ENCODE data around the gene KDM2A.
"Not testable (repeated sequence)": the region's sequence is repeated elsewhere in the genome, so short reads cannot be mapped to it uniquely, and the experiment has no call there.

KDM2A gene

GRCh38 chr11:67174311-67174710 is 55.2 kb downstream of the KDM2A start:
- DNase-seq, result no peak

GRCh38 chr11:67177399-67178281 is 58.6 kb downstream of the KDM2A start:
- DNase-seq, result no peak

DNA sequence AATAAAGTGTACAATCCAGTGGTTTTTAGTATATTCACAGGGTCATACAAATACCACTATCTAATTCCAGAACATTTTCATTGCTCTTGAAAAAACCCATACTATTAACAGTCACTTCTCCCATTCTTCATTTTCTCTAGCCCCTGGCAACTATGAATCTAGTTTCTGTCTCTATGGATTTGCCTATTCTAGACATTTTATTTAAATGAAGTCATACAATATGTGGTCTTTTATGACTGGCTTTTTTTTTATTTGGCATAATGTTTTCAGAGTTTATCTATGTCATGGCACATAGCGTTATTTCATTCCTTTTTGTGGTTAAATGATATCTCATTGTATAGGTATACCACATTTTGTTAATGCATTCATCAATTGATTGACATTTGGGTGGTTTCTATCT is 59.4 kb downstream of the KDM2A start:
- DNase-seq, result no peak

DNA sequence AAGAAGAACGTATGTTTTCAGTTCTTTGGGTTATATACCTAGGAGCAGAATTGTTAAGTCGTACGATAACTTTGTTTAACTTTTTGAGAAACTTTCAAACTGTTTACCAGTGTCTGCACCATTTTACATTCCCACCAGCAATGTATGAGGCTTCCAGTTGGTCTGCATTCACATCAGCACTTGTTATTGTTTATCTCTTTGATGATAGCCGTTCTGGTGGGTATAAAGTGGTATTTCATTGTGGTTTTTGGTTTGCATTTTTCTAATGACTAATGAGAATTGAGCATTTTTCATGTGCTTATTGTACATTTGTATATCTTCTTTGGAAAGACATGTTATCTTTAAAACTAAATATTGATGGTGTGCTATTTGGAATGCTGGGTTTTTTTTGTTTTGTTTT is 59.8 kb downstream of the KDM2A start:
- DNase-seq, result no peak

DNA sequence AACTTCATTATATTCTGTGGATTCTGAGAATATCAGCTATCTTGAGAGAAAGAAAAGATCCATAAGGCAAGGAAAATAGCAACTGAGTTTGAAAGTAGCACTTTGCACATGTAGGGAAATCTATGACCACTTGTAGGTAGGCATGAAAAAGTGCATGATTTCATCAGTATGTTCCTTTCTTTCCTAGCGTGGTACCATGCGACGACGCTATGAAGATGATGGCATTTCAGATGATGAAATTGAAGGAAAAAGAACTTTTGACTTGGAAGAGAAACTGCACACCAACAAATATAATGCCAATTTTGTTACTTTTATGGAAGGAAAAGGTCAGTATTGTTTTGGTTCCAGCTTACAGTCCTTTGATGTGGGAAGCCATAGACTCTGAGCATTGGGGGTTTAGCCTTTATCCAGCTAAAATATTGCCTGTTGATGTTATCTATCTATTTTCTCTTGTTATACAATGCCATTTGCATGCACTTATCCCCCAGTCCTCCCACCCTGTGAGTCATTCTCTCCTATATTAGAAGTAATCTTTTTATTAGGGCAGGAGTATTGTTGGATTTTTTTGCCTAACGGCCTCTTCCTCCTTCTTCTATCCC is 60.9 kb downstream of the KDM2A start:
- DNase-seq, result no peak

DNA sequence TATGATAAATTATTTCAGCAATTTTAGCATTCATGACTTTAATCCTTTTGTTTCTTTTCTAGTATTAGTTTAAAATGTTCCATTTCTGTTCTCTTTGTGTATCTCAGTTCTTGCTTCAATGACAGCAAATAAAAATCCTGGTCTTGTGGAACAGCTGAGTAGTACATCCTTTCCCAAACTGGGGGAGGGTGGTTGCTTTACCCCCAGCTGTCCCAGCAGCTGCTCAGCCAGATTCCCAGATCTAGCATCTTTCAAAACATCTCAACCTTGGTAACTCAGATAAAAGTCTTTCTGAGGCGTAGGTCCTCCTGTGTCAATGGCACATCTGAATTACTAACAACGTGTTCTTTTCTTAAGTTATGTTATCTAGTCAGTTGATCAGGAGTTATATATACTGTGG is 75.0 kb downstream of the KDM2A start:
- no peak for DNase-seq

- DNase-seq, result no peak
Observed at GRCh38 chr11:67195971-67196456, 77.0 kb downstream of the KDM2A start.

DNA sequence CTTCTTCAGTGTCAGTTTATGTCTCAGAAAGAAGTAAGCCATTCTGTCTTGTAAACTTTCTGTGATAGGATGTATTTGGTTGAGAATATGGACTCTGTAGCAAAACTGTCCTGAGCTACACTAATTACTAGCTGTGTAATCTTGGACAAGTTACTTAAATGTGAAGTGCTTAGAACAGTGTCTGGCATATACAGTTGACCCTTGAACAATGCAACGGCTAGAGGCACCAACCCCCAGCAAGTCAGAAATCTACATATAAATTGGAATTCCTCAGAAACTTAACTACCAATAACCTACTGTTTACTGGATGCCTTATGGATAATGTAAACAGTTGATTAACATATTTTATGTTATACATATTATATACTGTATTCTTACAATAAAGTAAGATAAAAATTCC is 78.5 kb downstream of the KDM2A start:
- DNase-seq, result no peak

- DNase-seq, result not testable (repeated sequence)
Observed at GRCh38 chr11:67198781-67199180, 79.7 kb downstream of the KDM2A start.

DNA sequence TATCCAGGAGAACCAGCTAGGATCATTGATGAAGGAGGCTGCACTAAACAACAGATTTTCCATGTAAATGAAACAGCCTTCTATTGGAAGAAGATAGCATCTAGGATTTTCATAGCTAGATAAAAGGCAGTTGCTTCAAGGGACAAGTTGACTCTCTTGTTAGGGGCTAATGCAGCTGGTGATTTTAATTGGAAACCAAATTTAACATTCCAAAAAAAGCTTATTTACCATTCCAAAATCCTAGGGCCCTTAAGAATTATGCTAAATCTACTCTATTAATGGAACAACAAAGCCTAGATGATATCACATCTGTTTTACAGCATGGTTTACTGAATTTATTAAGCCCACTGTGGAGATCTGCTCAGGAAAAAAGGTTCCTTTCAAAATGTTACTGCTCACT is 80.7 kb downstream of the KDM2A start:
- no peak for DNase-seq

- no peak for DNase-seq
Observed at GRCh38 chr11:67202028-67202427, 83.0 kb downstream of the KDM2A start.

- DNase-seq, result no peak
Observed at GRCh38 chr11:67204822-67205221, 85.8 kb downstream of the KDM2A start.

GRCh38 chr11:67209222-67209621 is 90.2 kb downstream of the KDM2A start:
- DNase-seq, result not testable (repeated sequence)

DNA sequence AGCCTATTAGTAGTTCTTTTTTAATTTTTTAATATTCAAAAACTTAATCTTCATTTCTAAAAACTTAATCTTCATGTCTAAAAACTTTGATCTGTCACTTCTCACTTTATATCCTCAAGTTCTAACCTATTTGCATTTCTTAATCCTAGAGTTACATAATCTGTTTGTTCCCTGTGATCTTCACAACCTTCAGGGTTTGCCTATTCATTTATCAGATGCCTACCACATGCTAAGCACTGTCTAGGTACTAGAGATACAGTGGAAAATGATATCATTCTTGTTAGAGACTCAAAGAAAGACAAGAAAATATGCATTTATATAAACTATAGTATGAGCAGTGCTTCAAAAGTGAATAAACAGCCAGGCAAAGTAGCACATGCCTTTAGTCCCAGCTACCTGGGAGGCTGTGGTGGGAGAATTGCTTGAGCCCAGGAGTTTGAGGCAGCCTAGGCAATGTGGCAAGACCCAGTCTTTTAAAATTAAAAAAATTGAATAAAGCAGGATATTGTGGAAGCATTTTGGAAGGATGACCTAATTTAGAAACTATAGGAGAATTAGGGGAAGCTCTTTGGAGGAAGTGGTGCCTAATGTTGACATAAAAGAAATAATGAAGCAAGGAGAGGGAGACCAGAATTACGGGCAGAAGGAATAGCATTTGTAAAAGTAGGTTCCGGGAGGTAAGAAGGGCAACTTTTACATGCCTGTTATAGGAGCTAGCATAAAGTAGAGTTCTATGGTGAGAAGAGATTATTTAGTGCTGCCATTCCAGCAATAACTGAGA is 92.8 kb downstream of the KDM2A start:
- DNase-seq, result no peak

DNA sequence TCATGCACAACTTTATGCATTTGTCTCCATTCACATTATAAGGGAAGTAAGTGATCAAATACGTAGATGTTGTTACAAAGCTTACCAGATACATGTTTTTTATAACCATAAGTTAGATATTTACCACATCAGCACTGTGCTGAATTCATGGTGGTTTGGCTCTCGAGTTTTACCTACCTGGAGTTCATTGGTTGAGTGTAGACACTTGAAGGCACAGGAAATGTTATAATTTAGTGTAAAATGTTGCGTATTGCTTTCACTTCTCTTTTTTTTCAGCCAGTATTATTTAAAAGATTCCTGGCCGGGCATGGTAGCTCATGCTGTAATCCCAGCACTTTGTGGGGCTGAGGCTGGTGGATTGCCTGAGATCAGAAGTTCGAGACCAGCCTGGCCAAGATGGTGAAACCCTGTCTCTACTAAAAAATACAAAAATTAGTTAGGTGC is 94.1 kb downstream of the KDM2A start:
- no peak for DNase-seq

DNA sequence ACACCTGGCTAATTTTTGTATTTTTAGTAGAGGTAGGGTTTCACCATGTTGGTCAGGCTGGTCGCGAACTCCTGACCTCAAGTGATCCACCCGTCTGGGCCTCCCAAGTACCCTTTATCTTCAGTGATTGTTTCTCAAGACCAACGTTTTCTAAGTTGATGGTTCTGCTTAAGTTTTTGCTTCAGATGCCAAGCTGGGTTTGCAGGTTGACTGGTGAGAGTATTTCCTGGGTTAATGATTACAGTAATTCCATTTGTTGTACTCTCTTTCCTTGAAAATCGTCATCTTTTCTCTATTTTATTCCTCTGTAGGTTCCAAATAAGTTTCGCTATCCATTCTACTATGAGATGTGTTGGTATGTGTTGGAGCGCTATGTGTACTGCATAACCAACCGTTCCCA is 108.7 kb downstream of the KDM2A start:
- DNase-seq, result no peak

- DNase-seq, result no peak
Observed at GRCh38 chr11:67230406-67230805, 111.3 kb downstream of the KDM2A start.

GRCh38 chr11:67230886-67231285 is 111.8 kb downstream of the KDM2A start:
- no peak for DNase-seq

DNA sequence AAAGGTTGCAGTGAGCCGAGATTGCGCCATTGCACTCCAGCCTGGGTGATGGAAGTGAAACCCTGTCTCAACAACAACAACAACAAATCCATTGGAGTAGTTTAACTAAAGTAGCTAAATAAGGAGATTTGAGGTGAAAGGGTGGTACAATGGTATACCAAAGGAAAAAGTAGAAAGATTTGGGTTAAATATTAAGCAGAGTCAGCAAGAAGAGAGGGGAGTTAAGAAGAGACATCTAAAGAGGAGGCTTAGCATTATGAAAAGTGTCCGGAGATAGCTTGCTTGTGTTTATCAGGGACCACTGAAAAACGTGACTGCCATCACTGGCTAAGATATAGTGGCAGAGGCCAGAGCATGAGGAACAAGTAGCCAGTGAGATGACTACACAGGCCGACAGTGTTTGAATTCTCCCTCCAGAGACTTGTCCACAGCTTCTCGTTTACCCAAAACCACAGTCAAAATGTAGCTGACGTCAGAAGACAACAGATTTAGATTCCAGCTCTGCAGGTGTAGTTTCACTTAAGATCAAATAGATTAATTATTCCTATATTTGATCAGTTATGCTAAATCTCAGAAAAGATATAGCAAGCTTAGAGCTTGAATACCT is 114.6 kb downstream of the KDM2A start:
- DNase-seq, result no peak

- not testable (repeated sequence) for DNase-seq
Observed at GRCh38 chr11:67234571-67234970, 115.5 kb downstream of the KDM2A start.

GRCh38 chr11:67237574-67237973 is 118.5 kb downstream of the KDM2A start:
- DNase-seq, result no peak

DNA sequence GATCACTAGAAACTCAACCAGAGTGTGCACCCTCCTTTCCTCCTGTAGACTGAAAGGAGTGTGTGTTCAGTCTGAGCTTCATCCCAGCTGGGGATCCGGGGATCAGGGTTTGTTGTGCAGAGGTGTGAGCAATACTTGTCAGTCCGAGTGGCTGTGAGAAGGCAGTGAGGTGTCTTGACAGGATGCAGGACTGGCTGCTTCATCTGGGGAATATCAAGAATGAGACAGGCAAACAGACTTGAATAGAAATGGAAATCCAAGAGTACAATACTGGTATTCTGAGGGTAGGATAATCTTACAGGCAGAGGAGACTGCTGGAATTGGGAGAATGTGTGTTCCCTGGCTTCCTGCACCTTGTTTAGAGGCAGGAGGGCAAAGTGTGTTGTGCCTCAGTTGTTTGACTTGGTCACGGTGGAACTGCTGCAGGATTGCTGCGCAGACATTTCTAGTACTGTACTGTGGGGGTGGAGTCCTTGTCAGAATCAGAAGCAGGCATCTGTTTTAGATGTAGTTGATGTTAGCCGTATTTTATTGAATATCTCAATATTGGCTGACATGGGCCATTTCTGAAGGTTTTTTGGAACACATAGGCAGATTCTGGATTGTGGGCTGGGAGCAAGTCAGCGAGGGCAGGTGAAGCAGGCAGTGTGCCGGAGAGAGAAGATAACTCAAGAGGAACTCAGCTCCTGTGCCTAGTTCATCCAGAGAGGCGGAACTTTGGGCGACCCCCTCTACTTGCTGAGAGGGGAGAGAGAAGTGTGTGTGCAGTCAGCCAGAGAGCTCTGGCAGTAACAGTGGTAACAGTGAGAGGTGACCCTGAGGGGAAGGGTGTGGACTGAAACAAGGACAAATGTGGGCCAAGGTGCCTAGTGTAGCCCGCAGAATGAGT is 120.1 kb downstream of the KDM2A start:
- no peak for DNase-seq

All from activated CD8-positive, alpha-beta memory T cell treated with anti-CD3 and anti-CD28 coated beads for 24 hours (primary cell).